HL-60 (cell line): ENCODE measurements around the gene TMEM63B.

Experiments used
- CTCF ChIP-seq: IDR thresholded peaks from one replicate; pipeline ENCODE4 v1.5.1; 2011; ENCODE audit warnings: low read length, control low read depth, inconsistent platforms; ENCODE audit not compliant: insufficient read depth
- POLR2AphosphoS5 ChIP-seq: IDR thresholded peaks from 2 replicates; pipeline ENCODE4 v1.6.1; 2012; ENCODE audit warnings: low read depth
- REST ChIP-seq: IDR thresholded peaks from 2 replicates; pipeline ENCODE4 v1.6.1; 2012; ENCODE audit warnings: low read depth; ENCODE audit not compliant: insufficient replicate concordance

DNA sequence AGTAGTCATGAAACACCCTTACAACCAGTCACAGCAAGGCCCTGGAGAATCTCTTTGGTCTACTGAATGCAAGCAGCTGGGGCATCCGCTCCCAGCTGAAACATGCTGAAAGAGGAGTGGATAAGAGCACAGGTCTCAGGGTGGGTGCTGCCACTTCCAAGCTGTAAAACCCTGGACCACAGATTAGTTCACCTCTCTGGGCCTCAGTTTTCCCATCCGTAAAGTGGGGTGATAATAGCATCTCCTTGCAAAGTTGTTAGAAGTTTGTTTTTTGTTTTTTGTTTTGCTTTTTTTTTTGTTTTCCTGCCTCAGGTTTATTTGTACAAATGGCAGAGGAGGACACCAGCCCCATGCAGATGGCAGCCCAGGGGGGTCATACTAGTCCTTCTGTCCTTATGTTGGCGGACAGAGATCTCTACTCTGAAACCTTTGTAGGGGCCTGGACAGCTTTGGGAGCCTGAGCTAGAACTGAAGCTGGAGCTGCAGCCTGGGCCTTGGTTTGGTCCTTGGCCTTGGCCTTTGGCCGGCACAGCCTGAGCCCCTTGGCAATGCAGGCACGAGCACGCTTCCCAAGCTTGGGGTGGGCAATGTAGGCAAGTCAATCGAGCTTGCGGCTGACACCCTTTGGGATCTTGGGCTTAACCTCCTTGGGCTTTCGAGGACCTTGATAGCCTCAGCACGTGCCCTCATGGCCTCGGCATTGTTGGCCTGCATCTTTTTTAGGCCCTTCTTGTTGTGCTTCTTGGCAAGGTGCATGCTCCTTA, 38.3 kb upstream of the TMEM63B start:
- no peak for TF ChIP-seq CTCF
- TF ChIP-seq REST, result no peak
- no peak for TF ChIP-seq POLR2AphosphoS5
